K562 (cell line): ENCODE data around the gene SDF4. TPM values are rescaled to one million over a fixed set of nuclear protein-coding genes. Genes with fewer than 3 reads are reported as not detected.
A peak's percentile ranks its signal among the peaks of the same experiment; 100 is the strongest.

Experiments
- BRD4 ChIP-seq: fragments of 200-600 bp; sonication (generic); IDR thresholded peaks from 2 replicates; pipeline ENCODE4 v1.6.1; 2017; ENCODE audit warnings: inconsistent platforms
- E4F1 ChIP-seq: fragments of 250-450 bp; sonication (Bioruptor Pico); IDR thresholded peaks from 2 replicates; pipeline ENCODE4 v1.5.0; 2021; ENCODE audit warnings: mild to moderate bottlenecking, borderline replicate concordance
- ELF4 ChIP-seq: fragments of 450-650 bp; formaldehyde crosslinking; IDR thresholded peaks from 2 replicates; pipeline ENCODE4 v1.4.0; 2022; ENCODE audit warnings: missing genetic modification characterization
- EZH2 ChIP-seq: IDR thresholded peaks from 2 replicates; pipeline ENCODE4 v1.6.1; 2012; ENCODE audit warnings: low read depth, mild to moderate bottlenecking, inconsistent platforms, low read length, borderline replicate concordance
- GATAD2A ChIP-seq: fragments of 450-650 bp; IDR thresholded peaks from 2 replicates; pipeline ENCODE4 v1.6.1; 2017
- HEY1 ChIP-seq: fragments of 250-450 bp; sonication (Bioruptor Pico); IDR thresholded peaks from 2 replicates; pipeline ENCODE4 v1.5.0; 2020; ENCODE audit warnings: mild to moderate bottlenecking, moderate library complexity, borderline replicate concordance
- HLTF ChIP-seq: fragments of 450-650 bp; IDR thresholded peaks from 2 replicates; pipeline ENCODE4 v1.6.1; 2016
- HNRNPUL1 ChIP-seq: fragments of 200-400 bp; formaldehyde crosslinking; IDR thresholded peaks from 2 replicates; pipeline ENCODE4 v1.6.1; 2017; ENCODE audit warnings: low read length
- MNT ChIP-seq, 2 experiments: fragments of 450-650 bp; conservative IDR thresholded peaks; 2 replicates each; pipeline ENCODE4 v1.6.1; 2017; ENCODE audit warnings: mild to moderate bottlenecking in 2 of 2, moderate library complexity in 2 of 2
- NCOA1 ChIP-seq: fragments of 450-650 bp; IDR thresholded peaks from 2 replicates; pipeline ENCODE4 v1.6.1; 2016; ENCODE audit warnings: low read depth
- PBX2 ChIP-seq, 2 experiments: IDR thresholded peaks in 1 of 2; conservative IDR thresholded peaks in 1 of 2; 2 replicates each; pipeline ENCODE4 v1.6.1; 2016; ENCODE audit warnings: low read depth in 2 of 2, mild to moderate bottlenecking in 1 of 2, missing compliant biosample characterization in 1 of 2, missing genetic modification characterization in 1 of 2, moderate library complexity in 1 of 2
- TBL1XR1 ChIP-seq, 2 experiments: IDR thresholded peaks; 2 replicates each; pipeline ENCODE4 v1.6.1; 2012; ENCODE audit warnings: improper control_type of control experiment in 2 of 2, low read length in 2 of 2, mild to moderate bottlenecking in 1 of 2
- THRAP3 ChIP-seq: fragments of 450-650 bp; IDR thresholded peaks from 2 replicates; pipeline ENCODE4 v1.6.1; 2016; ENCODE audit warnings: mild to moderate bottlenecking, inconsistent platforms, borderline replicate concordance
- TOE1 ChIP-seq, 2 experiments: fragments of 450-650 bp in 1 of 2; sonication (generic) in 1 of 2; formaldehyde crosslinking in 1 of 2; IDR thresholded peaks; 2 replicates each; pipeline versions ENCODE4 v1.7.1 to v1.8.0; 2016 to 2022; ENCODE audit warnings: borderline replicate concordance in 2 of 2, mild to moderate bottlenecking in 2 of 2, antibody characterized with exemption in 1 of 2, inconsistent platforms in 1 of 2, low read depth in 1 of 2, missing genetic modification reagents in 1 of 2, moderate library complexity in 1 of 2
- ZNF3 ChIP-seq: fragments of 250-450 bp; sonication (Bioruptor Pico); IDR thresholded peaks from 2 replicates; pipeline ENCODE4 v1.5.0; 2021; ENCODE audit warnings: mild to moderate bottlenecking, moderate library complexity
- polyA plus RNA-seq, 8 experiments: library from polyadenylated mRNA; depleted of rRNA in 4 of 8; stranded (reverse) in 5 of 8; unstranded in 3 of 8; fragments of >200 nt; fragmentation: Nextera tagmentation in 2 of 8; fragmentation: Illumina TruSeq in 1 of 8; extraction: Ambion mirVana in 2 of 8; extraction: Trizol in 1 of 8; gene quantifications; 2 replicates each; pipeline versions ENCODE4 v1.2.1 to v1.2.3, GENCODE V29; 2011 to 2014; ENCODE audit warnings: inconsistent platforms in 1 of 8, missing spikeins in 1 of 8
- total RNA-seq, 7 experiments: library from RNA; depleted of rRNA in 6 of 7; stranded (reverse); fragments of >200 nt in 6 of 7; fragmentation: Illumina TruSeq in 2 of 7; extraction: Trizol in 2 of 7; gene quantifications; 2 replicates each; pipeline versions ENCODE4 v1.2.1 to v1.2.3, GENCODE V29; 2011 to 2021; ENCODE audit warnings: low replicate concordance in 1 of 7

SDF4 gene
- total and polyA plus RNA-seq, 9 of the 15 experiments (the other 6 are each of a cell fraction or from before 2014, with no cell fraction given) = 0.35 to 160 (median 65.2) TPM

GRCh38 chr1:1200876-1201810 lies 30.7 kb downstream of the SDF4 start (continued):
- TF ChIP-seq E4F1 (CRISPR knock-in tag) (no peak), TBL1XR1 (IDR thresholded peaks at IDR 0.05; ENCODE audit: low read length in 2 of 2) (no peak), NCOA1 (no peak), TOE1 (IDR thresholded peaks at IDR 0.05; ENCODE audit: borderline replicate concordance) (no peak), TOE1 (CRISPR knock-in tag; IDR thresholded peaks at IDR 0.05; ENCODE audit: borderline replicate concordance, low read depth) (no peak), MNT (conservative IDR thresholded peaks at IDR 0.05) (peak in 1 of 2 experiments; percentile 66; a peak in 2 of 4 replicates), GATAD2A (peak; percentile 99), BRD4 (no peak), HEY1 (CRISPR knock-in tag) (no peak), ELF4 (CRISPR knock-in tag) (no peak), ZNF3 (CRISPR knock-in tag) (no peak), PBX2 (CRISPR knock-in tag; IDR thresholded peaks at IDR 0.05; ENCODE audit: low read depth) (no peak), PBX2 (tag; conservative IDR thresholded peaks at IDR 0.05; ENCODE audit: low read depth) (no peak), HLTF (no peak), EZH2 (no peak), THRAP3 (no peak), HNRNPUL1 (no peak)
